GM10248 (cell line): ENCODE data around the gene ZBTB7A.

Experiments
- CTCF ChIA-PET: fragments of 300-600 bp; sonication (Branson Sonifier 250); formaldehyde crosslinking; extraction: SDS; loops from one replicate; lab custom pipeline; 2021; ENCODE audit warnings: antibody characterized with exemption; lab: Yijun Ruan, JAX
- POLR2A ChIA-PET: fragments of 350-650 bp; sonication (Branson Sonifier 250); formaldehyde crosslinking; extraction: SDS; loops from one replicate; lab custom pipeline; 2020; ENCODE audit warnings: antibody characterized with exemption; lab: Yijun Ruan, JAX
- DNase-seq: peaks from one replicate; pipeline ENCODE4 v3.0.0; 2012; ENCODE audit errors: extremely low spot score
- CTCF ChIP-seq: IDR thresholded peaks from 2 replicates; pipeline ENCODE4 v1.5.1; 2012; ENCODE audit warnings: mild to moderate bottlenecking, low read depth; ENCODE audit errors: extremely low read depth, missing control alignments, control extremely low read depth

Gene ZBTB7A

DNA sequence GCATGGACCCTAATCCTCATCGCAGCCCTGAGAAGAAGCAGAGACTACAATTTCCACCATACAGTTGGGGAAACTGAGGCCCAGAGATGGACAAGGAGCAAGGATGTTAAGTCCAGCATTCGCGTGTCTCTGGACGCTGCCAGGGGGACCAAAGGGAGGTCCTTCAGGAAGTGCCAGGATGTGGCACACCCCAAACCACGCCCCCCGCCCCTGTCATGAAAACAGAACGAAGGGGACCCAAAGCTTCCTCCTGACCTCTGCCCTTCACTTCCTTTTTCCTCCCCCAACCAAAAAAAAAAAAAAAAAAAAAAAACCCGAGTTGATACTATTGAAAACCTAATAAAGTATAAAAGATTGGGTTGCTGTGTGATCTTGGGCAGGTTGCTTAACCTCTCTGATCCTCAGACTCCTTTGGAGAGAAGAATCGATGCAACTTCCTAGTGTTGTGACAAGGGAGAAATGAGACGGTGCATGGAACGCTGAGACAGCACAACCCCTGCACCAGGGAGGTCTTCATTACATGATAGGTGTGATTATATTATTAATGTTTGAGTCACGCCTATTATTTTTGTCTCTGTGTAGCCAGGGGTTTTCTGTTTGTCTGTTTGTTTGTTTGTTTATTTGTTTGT, 2.7 kb upstream of the ZBTB7A start:
- no peak for DNase-seq
- ChIA-PET CTCF (no interaction called here), POLR2A (no interaction called here)
- no peak for TF ChIP-seq CTCF

DNA sequence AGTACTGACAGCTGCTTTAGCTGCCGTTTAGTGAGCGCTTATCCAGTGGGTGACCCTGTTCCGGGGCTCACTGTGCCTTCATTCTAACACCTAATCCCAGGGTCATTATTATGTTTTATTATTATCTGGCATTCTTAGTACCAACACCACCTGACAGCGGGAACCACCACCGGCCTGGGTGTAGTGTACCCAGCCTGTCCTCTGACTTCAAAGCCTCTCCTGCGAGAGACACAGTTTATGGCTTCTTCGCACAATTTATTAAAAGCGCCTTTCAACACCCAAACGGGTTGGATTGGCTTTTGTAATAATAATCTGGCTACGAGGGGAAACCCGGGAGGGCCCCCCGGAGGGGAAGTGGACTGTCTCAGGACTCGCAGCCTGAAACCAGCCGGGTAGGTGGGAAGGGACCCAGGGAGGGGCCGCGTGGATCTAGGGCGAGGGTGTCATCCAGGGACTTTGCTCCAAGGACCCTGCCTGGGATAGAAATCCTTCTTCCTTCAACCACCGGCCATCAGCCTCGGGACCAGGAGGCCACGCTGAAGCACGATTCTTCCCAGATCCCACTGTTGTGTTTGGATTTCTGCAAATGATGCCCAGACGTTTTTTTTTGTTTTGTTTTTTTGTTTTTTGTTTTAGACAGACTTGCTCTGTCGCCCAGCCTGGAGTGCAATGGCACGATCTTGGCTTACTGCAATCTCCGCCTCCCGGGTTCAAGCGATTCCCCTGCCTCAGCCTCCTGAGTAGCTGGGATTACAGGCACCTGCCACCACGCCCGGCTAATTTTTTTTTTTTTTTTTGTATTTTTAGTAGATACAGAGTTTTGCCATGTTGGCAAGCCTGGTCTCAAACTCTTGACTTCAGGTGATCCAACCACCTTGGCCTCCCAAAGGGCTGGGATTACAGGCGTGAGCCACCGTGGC, 1.6 kb upstream of the ZBTB7A start:
- CTCF ChIA-PET, result no interaction called here
- POLR2A ChIA-PET, result interaction anchor here (0.6 kb wide), 1 partner anchor 20 kb away, joined by 4 read pairs; no protein-coding TSS in a partner anchor
- DNase-seq, result no peak
- TF ChIP-seq CTCF, result no peak

DNA sequence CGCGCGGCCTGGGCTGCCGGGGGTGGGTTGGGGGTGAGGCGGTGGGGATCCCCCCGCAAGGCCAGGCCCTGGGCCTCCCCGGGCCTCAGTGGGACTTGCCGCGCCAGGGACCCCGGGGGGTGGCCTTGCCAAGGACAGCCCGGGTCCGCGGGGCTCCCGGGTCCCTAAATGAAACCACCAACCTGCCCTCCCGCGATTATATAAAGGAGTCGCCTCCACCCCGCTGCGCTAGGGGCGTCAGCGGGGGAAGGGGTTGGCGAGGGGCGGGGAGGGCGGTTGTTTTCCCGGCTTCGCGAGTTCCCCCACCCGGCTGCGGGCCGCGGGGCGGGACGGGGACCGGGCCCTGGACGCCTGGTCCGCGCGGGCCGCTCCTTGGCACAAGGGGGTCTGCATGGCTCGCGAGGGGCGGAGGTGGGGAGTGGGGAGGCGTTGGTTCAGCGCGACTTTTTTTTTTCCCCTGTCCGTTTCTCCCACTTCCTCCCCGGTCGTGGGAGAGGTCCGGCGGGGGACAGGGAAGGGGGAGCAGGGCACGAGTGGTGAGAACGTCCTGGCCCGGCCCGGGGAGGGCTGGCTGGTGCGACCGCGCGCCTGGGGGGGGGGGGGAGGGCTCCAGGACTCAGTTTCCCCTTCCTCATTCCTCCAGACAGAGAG, 822 bp upstream of the ZBTB7A start:
- CTCF ChIA-PET, result no interaction called here
- TF ChIP-seq CTCF, result no peak
- no peak for DNase-seq
- POLR2A ChIA-PET, result interaction anchor here (0.6 kb wide), 1 partner anchor 21 kb away, joined by 4 read pairs; no protein-coding TSS in a partner anchor

- ChIA-PET CTCF (no interaction called here), POLR2A (no interaction called here)
- TF ChIP-seq CTCF, result no peak
- DNase-seq, result no peak
These were observed 508 bp downstream of the ZBTB7A start for GRCh38 chr19:4066176-4066606.

DNA sequence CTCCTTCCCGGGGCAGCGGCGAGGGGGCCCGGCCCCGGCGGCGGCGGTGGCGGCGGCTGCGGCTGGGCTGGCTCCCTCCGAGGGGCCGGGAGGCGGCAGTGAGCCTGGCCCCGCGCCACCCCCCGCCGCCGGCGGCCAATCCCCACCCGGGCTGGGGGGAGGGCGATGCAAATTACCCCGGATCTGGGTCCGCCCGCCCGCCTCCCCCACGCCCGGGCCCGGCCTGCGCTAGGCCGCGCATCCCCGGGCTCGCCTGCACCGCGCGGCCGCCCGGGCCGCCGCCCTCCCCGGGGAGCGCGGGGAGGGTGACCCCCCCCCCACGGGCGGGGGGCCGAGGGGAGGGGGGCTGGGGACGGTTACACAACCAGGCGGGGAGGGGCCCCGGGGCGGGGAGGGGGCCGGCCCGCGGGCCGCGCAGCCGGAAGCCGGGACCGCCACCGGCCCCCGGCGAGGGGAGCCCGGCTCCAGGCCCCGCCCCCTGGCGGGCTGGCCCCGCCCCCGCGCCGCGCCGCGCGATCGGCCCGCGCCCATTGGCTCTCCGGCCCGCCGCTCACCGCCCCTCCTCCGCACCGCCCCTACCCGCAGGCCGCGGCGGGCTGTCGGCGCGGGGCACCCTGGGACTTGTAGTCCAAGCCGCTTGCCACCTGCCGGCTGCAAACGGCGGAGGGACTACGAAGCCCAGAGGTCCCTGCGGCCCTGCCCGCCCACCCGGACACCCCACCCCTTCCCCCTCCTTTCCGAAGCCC, 1.1 kb downstream of the ZBTB7A start:
- TF ChIP-seq CTCF, result no peak
- POLR2A ChIA-PET, result no interaction called here
- DNase-seq, result peak; percentile 100
- CTCF ChIA-PET, result no interaction called here
